OCI-LY3 (cell line): ENCODE results near the gene GPR26.

Experiments
- H2AFZ ChIP-seq: fragments of 200-600, 300-600 bp; shearing (Covaris generic); 2 replicates; pipeline ENCODE4 v1.6.0; 2014; ENCODE audit warnings: antibody characterized with exemption, low read depth, low read length
- H3K27ac ChIP-seq: fragments of 200-600, 300-600 bp; sonication (generic); 2 replicates; pipeline ENCODE4 v1.5.1; 2014; ENCODE audit warnings: mild to moderate bottlenecking, low read length, moderate library complexity, mixed read lengths
- H3K27me3 ChIP-seq: fragments of 200-600, 300-600 bp; sonication (generic); 2 replicates; pipeline ENCODE4 v1.6.1; 2014; ENCODE audit warnings: low read depth, low read length, mixed read lengths
- H3K36me3 ChIP-seq: fragments of 200-600, 300-600 bp; sonication (generic); replicated peaks from 2 replicates; pipeline ENCODE3; 2014; ENCODE audit warnings: low read depth, low read length, mixed read lengths
- H3K4me1 ChIP-seq: fragments of 300-600, 200-600 bp; sonication (generic); 2 replicates; pipeline ENCODE4 v1.6.1; 2014; ENCODE audit warnings: low read length, mixed read lengths
- H3K4me2 ChIP-seq: fragments of 200-600, 300-600 bp; sonication (generic); 2 replicates; pipeline ENCODE4 v1.6.1; 2014; ENCODE audit warnings: low read length, mixed read lengths
- H3K4me3 ChIP-seq: fragments of 300-600, 200-600 bp; sonication (generic); 2 replicates; pipeline ENCODE4 v1.5.1; 2014; ENCODE audit warnings: antibody characterized with exemption, mild to moderate bottlenecking, low read length, moderate library complexity
- H3K79me2 ChIP-seq: fragments of 300-600, 200-600 bp; shearing (Covaris generic); 2 replicates; pipeline ENCODE4 v1.6.1; 2014; ENCODE audit warnings: mild to moderate bottlenecking, low read length, mixed read lengths
- H3K9ac ChIP-seq: fragments of 300-600, 200-600 bp; shearing (Covaris generic); 2 replicates; pipeline ENCODE4 v1.6.0; 2014; ENCODE audit warnings: mild to moderate bottlenecking, low read length, moderate library complexity
- H3K9me3 ChIP-seq: fragments of 200-600, 300-600 bp; shearing (Covaris generic); 2 replicates; pipeline ENCODE4 v1.6.1; 2014; ENCODE audit warnings: low read length, mixed read lengths; ENCODE audit not compliant: insufficient read depth
- H4K20me1 ChIP-seq: fragments of 200-600, 300-600 bp; sonication (generic); 2 replicates; pipeline ENCODE4 v1.6.1; 2016; ENCODE audit warnings: low read length, mixed read lengths; ENCODE audit not compliant: insufficient read depth
- EZH2phosphoT487 ChIP-seq: fragments of 200-600 bp; shearing (Covaris generic); IDR thresholded peaks from 2 replicates; pipeline ENCODE4 v1.6.1; 2018; ENCODE audit warnings: antibody characterized with exemption, mixed run types, low read depth
- TF ChIP-seq, protein P1 (sequence below): fragments of 200-600, 300-600 bp; sonication (generic); IDR thresholded peaks from 2 replicates; pipeline ENCODE4 v1.5.1; 2014; ENCODE audit warnings: antibody characterized with exemption, low read length, low read depth

Gene GPR26

DNA sequence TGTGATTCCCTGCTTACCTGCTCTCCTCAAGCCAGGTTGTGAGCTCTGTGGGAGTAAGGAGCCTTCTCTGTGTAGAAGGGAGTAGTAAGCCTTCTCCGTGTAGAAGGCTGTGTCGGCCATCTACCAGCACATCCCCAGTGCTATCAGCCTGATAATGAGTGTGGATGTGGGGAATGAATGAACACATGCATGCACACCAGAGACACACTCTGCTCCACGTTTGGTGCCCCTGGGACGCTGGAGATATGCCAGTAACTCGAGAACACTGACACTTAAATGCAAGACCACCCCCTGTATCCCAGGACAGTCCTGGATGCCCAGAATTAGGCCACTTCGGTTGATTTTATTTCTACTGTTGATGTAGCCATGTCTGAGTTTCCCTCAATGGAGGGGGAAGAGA, 21.1 kb upstream of the GPR26 start:
- Histone ChIP-seq H3K27ac (no peak overlapping the region), H4K20me1 (no peaks in the 10 kb centered on the region), H3K79me2 (no peaks in the 10 kb centered on the region), H3K27me3 (peaks cover 8% of the 10 kb centered on the region), H3K9me3 (no peaks in the 10 kb centered on the region), H2AFZ (no peak overlapping the region), H3K4me3 (no peak overlapping the region), H3K9ac (no peak overlapping the region), H3K4me1 (no peaks in the 10 kb centered on the region), H3K4me2 (no peak overlapping the region), H3K36me3 (no peaks in the 10 kb centered on the region)
- TF ChIP-seq EZH2phosphoT487 = no peak
- TF ChIP-seq, protein P1, sequence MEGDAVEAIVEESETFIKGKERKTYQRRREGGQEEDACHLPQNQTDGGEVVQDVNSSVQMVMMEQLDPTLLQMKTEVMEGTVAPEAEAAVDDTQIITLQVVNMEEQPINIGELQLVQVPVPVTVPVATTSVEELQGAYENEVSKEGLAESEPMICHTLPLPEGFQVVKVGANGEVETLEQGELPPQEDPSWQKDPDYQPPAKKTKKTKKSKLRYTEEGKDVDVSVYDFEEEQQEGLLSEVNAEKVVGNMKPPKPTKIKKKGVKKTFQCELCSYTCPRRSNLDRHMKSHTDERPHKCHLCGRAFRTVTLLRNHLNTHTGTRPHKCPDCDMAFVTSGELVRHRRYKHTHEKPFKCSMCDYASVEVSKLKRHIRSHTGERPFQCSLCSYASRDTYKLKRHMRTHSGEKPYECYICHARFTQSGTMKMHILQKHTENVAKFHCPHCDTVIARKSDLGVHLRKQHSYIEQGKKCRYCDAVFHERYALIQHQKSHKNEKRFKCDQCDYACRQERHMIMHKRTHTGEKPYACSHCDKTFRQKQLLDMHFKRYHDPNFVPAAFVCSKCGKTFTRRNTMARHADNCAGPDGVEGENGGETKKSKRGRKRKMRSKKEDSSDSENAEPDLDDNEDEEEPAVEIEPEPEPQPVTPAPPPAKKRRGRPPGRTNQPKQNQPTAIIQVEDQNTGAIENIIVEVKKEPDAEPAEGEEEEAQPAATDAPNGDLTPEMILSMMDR = no peak

DNA sequence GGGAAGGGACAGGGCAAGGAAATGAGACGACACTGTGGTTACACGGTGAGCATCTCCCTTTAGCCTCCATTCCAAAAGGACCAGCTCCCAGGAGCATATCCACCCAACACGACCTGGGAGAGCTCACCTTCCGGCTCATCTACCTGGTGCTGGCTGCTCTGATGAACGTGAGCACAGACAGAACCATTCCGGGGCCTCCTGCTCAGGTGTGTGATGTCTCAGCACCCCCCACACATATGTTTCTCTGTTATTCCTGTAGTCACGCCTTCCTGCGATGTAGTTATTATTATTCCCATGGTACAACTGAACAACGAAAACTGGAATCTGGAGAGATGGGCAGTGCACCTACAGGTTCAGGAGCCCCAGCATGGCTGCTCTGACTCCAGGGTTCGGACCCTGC, 20.5 kb upstream of the GPR26 start:
- H3K27me3 ChIP-seq = peaks cover 2% of the 10 kb centered on the region; the same call in 1 of the 2 replicates
- H3K36me3 ChIP-seq = no peaks in the 10 kb centered on the region
- H3K4me1 ChIP-seq = no peaks in the 10 kb centered on the region
- no peak overlapping the region for H3K4me2 ChIP-seq
- H3K4me3 ChIP-seq = no peak overlapping the region
- H3K27ac ChIP-seq = no peak overlapping the region
- no peaks in the 10 kb centered on the region for H3K79me2 ChIP-seq
- no peaks in the 10 kb centered on the region for H3K9me3 ChIP-seq
- H2AFZ ChIP-seq = no peak overlapping the region
- no peaks in the 10 kb centered on the region for H4K20me1 ChIP-seq
- H3K9ac ChIP-seq = no peak overlapping the region
- TF ChIP-seq, protein P1 = no peak
- no peak for TF ChIP-seq EZH2phosphoT487

DNA sequence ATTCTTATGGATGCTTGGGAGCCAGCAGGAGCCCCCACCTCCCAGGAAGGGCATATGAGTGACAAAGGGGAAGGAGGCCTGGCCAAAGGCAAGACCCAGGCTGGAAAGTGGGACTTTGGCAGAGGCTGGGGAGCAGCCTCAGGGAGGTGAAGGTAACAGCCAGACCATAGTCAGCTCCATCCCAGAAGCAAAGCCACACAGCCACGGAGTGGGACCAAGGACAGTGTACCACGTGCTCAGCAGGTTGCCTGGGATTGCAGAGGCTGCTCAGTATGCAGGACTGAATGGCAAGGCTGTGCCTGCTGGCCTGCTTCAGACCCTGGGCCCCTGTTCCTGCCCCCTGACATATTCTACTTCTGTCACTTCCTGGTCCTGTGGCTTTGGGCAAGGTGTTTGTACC, 17.6 kb upstream of the GPR26 start:
- no peaks in the 10 kb centered on the region for H3K79me2 ChIP-seq
- no peak overlapping the region for H2AFZ ChIP-seq
- TF ChIP-seq, protein P1 = no peak
- no peak for TF ChIP-seq EZH2phosphoT487
- no peaks in the 10 kb centered on the region for H3K9me3 ChIP-seq
- no peaks in the 10 kb centered on the region for H3K27me3 ChIP-seq
- H3K36me3 ChIP-seq = no peaks in the 10 kb centered on the region
- no peaks in the 10 kb centered on the region for H3K4me1 ChIP-seq
- no peaks in the 10 kb centered on the region for H4K20me1 ChIP-seq
- no peak overlapping the region for H3K9ac ChIP-seq
- no peak overlapping the region for H3K27ac ChIP-seq
- no peak overlapping the region for H3K4me2 ChIP-seq
- H3K4me3 ChIP-seq = no peak overlapping the region

DNA sequence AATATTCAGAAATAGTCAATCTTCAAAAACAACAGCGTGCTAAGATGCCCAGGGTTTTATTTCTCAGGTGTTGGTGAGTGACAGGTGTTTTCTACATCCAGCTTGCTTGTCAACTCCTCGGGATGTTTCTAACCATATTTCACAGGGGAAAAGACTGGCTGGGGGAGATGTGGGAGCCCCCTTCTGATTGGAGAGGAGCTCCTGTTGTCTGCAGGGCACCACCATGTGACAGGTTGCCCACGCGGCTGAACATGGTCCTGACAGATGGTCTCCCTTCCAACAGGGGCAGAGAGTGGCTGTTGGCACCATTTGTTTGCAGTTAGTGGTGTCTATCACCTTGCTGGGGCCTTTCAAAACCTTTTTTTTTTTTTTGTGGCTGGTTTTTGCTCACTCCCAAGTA, 16.5 kb upstream of the GPR26 start:
- TF ChIP-seq EZH2phosphoT487 = no peak
- TF ChIP-seq, protein P1 = no peak
- Histone ChIP-seq H2AFZ (no peak overlapping the region), H3K4me3 (no peak overlapping the region), H3K4me1 (no peaks in the 10 kb centered on the region), H3K4me2 (no peak overlapping the region), H3K9ac (no peak overlapping the region), H3K27me3 (no peaks in the 10 kb centered on the region), H3K79me2 (no peaks in the 10 kb centered on the region), H3K9me3 (no peaks in the 10 kb centered on the region), H3K27ac (no peak overlapping the region), H4K20me1 (no peaks in the 10 kb centered on the region), H3K36me3 (no peaks in the 10 kb centered on the region)
